NCI-H524 (cell line): Measurements from ENCODE around the gene PARP9.
A peak's percentile ranks its signal among the peaks of the same experiment; 100 is the strongest.
"Not testable (repeated sequence)": the region's sequence is repeated elsewhere in the genome, so short reads cannot be mapped to it uniquely, and the experiment has no call there.

Experiments used
- DNase-seq, 2 experiments: peaks; one replicate each; lab custom pipeline; 2025; lab: John Stamatoyannopoulos, UW

PARP9 gene

DNA sequence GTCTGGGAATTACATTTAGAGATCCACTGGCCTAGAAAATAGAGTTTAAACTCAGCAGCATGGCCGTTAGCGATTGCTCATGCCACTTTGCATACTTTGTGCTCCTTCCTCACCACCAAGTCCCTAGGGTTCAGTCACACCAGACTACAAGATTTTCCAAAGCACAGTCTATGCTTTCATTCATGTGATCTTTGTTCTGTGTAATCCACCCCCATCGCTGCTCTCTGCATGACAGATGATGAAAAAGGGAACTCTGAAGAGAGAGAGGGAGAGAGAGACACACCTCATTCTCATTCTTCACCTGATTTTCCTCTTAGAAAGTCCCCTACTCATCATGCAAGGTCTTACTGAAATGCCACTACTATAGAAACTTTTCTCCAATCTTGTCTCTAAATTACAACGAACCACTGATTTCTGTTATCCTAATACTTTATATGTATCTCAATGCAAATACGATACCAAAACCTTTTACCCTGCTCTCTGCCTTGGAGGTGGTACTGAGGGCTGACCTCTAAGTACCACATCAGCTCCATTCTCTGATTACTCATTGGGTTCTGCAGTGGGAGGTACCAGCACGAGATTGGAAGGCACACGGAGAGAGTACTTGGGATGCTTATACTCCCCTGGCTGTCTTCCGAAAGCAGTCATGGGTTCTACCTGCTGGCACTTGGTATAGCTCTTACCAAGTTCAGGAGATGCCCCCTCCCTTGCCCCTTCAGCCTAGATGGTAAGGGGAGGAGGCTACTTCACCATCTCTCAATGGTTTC, 12.3 kb upstream of the PARP9 start:
- DNase-seq: no peak

DNA sequence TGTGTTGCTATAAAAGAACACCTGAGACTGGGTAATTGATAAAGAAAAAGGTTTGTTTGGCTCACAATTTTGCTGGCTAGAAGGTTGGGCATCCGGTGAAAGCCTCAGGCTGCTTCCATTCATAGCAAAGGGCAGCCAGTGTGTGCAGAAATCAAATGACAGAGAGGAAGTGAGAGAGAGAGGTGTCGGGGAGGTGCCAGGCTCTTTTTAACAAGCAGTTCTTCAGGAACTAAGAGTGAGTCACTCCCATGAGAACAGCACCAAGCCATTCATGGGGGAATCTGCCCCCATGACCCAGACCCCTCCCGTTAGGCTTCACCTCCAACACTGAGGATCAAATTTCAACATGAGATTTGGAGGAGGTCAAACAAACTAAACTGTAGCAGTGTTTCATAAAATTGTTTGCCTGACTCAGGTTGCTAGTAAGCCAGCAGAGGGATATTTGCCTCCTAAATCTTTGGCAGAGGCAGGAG, 8.9 kb upstream of the PARP9 start:
- no peak for DNase-seq

DNA sequence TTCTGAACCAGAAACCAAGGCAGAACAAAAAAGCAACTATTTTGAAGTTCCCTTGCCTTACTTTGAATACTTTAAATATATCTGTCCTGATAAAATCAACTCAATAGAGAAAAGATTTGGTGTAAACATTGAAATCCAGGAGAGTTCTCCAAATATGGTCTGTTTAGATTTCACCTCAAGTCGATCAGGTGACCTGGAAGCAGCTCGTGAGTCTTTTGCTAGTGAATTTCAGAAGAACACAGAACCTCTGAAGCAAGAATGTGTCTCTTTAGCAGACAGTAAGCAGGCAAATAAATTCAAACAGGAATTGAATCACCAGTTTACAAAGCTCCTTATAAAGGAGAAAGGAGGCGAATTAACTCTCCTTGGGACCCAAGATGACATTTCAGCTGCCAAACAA, 4.7 kb upstream of the PARP9 start:
- DNase-seq: no peak

DNA sequence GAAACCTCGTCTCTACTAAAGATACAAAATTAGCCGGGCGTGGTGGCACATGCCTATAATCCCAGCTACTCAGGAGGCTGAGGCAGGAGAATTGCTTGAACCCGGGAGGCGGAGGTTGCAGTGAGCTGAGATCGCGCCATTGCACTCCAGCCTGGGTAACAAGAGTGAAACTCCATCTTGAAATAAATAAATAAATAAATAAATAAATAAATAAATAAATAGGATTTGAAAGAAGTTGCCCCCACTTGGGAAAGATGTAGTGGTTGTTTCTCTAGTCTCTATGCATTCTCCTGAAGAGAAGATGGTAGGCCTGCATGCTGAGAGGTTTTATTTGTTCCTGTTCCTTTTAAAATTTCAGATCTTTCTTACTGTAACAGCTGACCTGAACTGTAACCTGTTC, 4.0 kb upstream of the PARP9 start:
- not testable (repeated sequence) for DNase-seq

DNA sequence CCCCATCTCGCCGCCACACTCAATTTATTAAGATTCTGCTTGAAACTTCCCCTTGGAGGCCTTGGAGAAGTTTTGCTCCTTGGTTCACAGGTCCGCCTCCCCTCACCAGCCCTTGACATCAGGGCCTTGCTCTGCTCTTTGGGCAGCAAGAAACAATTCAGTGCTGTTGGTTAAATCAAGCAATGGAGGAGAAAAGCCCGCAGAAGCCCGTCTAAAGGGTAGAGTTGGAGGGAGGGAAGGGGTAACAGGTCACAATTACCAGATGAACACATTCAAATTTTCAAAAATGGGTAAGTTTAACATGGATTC, 429 bp downstream of the PARP9 start:
- DNase-seq: no peak

DNA sequence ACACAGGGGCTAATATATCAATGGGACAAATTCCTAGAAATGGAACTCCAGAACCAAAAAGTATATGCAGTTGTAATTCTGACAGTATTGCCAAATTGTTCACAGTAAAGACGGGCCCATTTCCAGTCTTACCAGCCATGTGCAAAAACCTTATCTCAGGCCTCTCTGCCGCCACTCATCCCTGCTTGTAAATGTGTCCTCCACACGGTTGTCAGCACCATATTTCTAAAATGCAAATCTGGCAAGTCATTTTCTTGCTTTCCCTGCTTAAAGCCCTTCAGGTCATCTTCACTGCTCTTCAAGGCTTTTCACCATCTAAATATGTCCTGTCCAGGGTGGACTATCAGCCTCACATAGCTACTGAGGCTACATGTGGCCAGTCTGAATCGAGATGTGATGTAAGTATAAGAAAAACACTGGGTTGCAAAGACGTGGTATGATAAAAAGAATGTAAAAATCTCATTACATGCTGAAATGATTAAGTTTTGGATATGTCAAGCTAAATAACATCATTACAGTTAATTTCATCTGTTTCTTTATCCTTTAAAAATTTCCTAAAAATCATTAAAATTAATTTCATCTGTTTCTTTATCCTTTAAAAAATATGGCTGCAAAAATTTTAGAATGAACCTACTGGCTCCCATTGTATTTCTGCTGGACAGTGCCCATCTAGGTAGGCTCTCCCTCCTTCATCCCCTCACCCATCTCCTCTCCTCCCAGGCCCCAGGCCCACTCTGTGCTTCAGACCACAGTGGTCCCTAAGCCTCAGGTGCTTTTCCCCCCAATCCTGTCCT, 980 bp downstream of the PARP9 start:
- no peak for DNase-seq

DNA sequence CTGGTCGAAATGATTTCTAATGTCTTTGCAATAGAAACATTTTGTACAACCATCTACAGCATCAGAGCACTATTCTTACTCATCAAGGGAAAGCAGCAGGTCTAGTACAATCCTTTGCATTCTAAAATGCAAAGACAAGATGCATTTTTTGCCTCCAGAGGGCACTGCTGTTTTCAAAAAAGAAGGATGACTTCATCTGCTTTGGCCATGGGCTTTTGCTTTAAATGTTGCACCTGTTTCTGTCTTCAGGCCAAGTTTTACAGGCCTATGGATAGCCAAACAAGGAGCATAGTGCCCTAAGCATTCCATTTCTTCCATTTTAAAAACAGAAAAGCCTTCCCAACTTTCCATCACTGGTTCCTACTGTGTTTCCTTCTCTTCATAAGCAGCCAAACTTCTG, 3.4 kb downstream of the PARP9 start:
- peak; percentile 40 to 82 for DNase-seq

DNA sequence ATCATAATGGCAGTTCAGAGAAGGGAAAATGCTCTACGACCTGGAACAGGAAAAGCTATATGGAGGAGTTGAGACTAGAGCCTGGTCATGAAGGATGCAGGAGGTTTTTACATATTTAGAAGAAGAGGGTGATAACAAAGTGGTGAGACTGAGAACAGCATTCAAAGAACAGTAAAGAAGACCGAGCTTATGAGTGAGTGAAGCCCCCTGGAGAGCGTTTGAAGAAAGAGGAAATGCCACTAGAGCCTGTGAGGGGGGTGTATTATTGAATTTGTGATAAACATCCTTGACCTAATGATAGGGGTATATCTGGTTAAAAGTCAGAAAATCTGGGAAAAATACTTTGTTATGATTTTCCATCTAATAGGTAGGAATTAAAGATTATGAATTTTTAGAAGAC, 4.2 kb downstream of the PARP9 start:
- no peak for DNase-seq

DNA sequence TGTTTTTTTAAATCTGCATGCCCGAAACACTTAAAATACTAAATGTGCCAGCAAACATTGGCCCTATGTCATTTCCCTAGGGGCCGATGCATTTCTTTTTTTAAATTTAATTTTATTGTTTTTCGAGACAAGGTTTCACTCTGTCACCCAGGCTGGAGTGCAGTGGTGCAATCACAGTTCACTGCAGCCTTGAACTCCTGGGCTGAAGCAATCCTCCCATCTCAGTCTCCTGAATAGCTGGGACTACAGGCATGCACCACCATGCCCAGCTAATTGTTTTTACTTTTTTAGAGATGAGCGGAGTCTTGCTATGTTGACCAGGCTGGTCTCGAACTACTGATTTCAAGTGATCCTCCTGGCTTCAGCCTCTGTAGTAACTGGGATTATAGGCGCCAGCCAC, 5.5 kb downstream of the PARP9 start:
- DNase-seq: no peak

DNA sequence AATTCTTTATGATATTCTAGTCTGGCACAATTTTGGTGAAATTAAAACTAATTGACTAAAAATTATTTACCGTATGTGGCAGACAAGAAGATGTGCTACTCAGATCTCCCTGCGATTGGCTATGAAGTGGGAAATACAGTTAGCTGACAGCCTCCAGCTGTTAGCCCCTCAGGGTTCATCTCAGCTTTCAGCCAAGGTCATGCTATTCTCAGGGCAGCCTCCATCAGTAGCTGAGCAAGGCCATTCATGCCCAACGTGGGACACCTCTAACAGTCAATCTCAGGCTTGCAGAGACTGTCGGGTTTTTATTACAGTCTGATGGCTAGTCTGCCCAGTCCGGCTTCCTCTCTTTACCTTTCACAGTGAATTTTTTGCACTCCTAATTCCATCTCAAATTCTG, 6.7 kb downstream of the PARP9 start:
- DNase-seq: no peak

DNA sequence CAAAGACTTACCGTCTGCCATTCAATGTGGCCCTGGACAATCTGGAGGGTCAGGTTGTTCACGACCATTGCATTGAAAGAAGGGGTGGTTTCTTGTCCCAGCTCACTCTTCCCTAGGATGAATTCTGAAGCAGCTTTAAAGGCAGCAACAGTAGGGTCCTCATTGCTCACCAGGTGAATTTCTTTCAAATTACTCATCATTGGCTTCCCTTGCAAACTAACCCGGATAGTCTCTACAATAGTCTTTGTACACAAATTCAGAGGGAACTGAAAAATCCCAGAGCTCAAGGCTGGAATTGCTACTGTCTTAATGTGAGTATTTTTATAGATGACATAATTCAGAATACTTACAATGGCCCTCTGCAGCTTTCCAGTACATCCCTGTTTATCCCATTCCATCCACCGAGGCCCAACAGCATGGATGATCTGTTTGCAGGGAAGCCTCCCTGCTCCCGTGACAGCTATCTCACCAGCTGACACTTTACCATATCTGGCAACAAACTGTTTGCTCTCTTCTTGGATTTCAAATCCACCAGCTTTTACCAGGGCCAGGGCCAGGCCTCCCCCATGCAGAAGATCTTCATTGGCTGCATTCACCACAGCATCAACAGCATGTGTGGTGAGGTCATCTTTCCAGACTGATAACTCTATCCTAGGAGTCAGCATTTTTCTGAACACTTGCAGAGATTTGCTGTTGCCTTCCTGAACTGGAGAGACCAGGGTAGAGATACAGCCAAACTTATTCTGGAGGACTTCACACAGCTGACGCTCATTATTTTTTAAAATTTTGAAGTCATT, 8.6 kb downstream of the PARP9 start:
- no peak for DNase-seq

DNA sequence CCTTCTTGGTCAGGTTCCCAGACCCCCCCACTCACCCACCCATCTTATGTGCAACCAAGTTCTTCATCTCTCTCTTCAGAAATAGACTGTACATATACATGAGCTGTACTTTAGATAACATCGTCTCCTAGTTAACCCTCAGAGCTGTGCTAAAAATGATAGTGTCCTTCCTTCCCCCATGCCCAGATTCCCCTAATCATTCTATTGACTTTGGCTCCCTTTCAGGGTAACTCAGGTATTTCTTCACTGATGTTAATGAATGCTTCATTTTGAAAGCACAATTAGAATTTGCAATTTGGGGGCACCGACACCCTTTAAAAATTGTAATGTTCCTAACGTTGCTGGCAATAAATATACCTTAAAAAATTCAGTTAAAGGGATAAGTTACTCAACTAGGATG, 10.9 kb downstream of the PARP9 start:
- no peak for DNase-seq

DNA sequence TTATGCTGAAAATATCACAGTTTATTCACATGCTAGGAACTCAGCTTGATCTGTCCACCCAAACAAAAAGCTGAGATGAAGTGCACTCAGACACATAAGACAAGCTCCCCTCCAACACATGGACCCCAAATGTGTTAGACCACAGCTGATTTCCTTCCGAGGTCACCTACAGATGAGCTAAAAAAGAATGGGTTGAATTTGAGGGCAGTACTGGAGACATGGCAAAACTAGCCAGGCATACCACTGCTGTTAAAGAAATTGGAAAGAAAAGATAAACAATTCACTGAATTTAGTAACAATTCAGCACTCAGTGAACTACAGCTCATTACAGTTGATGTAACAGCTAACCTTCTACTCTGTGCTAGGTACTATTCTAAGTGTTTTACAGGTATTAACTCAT, 15.5 kb downstream of the PARP9 start:
- DNase-seq: no peak

DNA sequence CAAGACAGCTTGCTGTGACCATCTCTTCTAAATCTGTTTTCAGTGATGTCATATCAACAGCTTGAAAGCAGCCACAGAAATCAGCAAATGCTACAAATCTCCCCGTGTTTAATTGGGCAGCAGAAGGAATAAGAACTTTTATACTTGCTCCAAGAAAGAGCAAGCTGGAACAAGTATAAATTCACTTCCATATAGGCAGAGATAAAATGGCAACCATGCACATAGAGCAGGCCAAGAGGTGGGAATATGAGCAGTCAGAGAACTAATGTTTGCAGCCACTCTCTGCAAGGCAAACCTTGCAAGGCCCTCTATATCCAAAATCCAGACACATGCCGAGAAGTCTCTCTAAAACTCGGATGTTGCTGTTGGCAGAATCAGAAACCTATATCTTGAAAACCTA, 16.0 kb downstream of the PARP9 start:
- no peak for DNase-seq

DNA sequence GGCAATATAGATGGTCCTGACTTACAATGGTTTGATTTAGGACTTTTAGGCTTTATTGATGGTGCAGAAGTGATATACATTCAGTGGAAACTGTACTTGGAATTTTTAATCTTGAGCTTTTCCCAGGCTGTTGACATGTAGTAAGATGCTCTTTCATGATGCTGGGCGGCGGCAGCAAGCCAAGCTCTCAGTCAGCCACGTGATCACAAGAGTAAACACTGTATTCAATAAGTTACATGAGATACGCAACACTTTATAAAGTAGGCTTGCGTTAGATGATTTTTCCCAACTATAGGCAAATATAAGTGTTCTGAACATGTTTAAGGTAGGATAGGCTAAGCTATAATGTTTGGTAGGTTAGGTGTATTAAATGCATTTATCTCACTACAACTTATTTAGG, 17.9 kb downstream of the PARP9 start:
- no peak for DNase-seq

DNA sequence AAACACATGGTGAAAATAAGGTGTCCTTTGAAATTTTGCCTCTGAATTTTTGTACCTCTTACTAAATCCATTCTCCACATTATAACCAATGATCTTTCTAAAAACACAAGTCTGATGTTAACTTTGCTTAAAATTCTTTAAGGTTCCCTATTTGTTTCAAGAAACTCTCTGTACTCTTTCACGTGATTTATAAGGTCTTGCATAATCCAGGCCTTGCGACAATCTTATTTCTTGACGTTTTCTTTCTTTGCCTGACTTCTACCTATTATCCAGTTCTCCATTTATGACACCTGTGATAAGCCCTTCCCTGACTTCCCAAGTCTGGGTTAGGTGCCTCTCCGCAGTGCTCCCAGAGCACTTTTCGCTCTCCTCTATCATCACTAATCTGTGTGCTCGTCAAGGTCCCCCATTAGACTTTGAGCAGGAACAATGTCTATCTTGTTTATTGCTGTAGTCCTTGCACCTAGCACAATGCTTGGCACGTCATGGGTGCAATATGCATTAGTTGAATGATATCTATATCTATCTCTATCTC, 25.1 kb downstream of the PARP9 start:
- no peak for DNase-seq

DNA sequence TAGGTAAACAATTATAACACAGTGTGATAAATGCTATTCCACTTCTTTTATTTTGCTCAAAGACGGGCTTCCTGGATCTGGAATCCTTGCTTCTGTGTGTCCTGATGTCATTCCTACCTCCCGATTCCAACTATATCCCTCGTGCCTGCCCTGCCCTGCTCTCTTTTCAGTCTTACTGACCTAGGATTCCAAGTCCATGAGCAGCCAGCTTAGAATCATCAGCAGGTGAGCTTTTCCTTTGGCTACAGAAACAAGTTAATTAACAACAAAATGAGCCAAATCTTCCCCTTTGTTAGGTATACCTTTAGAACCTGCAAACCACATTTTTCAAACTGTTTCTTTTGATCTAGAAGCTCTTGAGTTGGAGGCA, 27.5 kb downstream of the PARP9 start:
- DNase-seq: no peak

DNA sequence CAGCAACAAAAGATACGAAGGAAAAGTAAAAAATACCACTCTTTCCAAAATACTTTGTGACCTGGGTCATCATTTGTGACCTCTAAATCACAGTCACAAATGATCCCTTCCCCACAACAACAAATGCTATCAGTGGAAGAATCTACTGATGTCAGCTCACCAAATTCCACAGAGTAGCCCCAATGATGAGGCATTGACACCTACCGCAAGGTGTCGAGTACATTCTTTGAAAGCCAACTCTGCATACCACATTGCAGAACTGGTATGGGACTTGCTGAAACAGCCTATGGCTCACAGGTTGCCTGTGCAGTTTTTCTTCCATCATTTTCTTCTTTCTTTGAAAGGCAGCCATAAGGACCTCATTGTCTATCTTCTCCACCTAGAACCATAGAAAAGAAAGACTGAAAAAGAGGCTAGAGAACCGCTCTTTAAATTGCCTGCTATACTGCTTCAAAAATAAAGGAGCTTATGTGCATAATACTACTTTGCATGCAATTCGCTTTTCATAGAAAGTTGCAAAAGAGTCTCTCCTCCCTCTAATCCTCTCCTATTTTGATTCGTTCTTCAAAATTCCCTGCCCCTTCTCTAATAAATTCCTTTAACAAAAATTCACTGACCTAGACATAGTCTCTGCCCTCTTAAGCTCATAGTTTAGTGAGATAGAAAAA, 28.0 kb downstream of the PARP9 start:
- DNase-seq: no peak

DNA sequence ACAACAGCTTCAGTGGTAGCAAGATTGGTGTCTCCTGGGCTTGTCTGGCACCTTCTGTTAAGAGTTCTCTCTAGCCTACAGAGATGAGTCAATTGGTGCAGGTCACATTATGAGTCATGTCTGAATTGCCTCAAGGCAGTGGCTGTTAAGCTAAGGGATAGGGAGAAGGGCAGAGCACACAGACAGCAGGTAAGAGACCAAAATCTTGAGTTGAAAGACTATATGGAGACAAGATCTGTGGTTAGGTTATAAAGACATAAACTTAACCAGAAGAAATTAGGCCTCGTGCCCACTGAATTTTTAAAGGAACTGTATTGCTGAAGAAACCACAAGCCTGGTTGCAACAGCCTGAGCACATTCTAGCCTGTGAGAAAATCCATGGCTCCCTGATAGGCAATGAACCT, 30.2 kb downstream of the PARP9 start:
- no peak for DNase-seq

DNA sequence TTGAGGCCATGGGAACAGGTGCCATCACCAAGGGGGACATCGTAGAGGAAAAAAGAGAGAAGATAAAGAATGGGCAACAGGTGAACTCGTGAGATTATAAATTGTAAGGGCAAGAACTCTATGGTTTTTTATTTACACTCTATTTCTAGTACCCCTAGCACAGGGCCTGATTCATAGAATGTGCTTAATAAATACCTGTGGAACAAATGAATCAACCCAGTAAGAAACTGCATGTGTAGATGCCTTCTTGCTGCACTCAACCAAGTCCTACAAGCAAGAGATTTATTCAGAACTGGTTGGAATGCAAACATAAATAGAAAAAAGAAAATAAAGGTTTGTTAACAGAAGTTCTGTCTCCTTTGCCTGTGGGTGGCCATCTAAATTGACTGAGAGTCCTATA, 30.6 kb downstream of the PARP9 start:
- no peak for DNase-seq

DNA sequence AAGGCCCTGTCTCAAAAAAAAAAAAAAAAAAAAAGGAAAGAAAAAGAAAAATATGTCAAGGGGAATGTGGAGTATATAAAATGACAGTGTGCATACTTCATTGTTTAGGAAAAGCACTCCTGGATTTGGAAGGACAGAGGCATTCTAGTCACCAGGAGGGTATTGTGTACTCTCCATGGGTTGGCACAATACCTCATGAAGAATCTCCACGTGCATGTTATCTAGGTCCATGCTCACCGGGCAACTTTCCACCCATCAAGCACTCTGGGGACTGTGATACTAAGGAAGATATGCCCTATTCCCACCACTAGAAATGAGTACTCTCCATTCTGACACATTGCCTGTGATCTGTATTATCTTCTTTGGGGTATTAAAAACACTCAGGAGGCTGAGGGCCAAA, 33.9 kb downstream of the PARP9 start:
- DNase-seq: no peak

DNA sequence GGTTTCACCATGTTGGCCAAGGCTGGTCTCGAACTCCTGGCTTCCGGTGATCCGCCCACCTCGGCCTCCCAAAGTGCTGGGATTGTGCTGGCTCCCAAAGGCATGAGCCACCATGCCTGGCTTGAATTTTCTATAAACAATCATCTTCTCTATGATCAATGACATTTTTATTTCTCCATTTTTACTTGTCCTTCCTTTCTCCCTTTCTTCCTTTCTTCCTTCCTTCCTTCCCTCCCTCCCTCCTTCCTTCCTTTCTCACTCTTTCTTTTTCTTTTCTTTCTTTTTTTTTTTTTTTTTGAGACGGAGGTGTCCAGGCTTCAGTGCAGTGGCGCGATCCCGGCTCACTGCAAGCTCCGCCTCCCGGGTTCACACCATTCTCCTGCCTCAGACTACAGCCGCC, 40.8 kb downstream of the PARP9 start:
- DNase-seq: no peak
